Stimulated activated CD4-positive, alpha-beta T cell treated with anti-CD3 and anti-CD28 coated beads, Interleukin-2, amount 100 ng/mL, for 24 hours (primary cell): ENCODE data around the gene LSM11.

Experiments used
- DNase-seq, 2 donors: peaks; one replicate each; pipeline ENCODE4 v3.0.0-alpha.2; 2020

The LSM11 gene

DNA sequence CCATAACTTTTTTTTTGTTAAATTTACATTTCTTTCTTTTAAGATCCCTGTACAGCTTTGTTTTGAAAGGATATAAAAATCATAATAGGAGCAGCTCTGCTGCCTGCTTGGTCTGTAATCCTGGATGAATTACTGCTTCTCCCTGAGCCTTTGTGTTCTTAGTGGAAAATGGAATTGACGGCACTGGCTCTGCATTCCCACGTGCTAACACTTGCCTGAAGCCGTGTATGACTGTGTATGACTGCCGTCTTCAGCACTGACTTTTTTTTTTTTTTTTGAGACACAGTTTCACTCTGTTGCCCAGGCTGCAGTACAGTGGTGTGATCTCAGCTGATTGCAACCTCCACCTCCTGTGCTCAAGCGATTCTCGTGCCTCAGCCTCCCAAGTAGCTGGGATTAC lies 7.5 kb upstream of the LSM11 start:
- no peak for DNase-seq

DNA sequence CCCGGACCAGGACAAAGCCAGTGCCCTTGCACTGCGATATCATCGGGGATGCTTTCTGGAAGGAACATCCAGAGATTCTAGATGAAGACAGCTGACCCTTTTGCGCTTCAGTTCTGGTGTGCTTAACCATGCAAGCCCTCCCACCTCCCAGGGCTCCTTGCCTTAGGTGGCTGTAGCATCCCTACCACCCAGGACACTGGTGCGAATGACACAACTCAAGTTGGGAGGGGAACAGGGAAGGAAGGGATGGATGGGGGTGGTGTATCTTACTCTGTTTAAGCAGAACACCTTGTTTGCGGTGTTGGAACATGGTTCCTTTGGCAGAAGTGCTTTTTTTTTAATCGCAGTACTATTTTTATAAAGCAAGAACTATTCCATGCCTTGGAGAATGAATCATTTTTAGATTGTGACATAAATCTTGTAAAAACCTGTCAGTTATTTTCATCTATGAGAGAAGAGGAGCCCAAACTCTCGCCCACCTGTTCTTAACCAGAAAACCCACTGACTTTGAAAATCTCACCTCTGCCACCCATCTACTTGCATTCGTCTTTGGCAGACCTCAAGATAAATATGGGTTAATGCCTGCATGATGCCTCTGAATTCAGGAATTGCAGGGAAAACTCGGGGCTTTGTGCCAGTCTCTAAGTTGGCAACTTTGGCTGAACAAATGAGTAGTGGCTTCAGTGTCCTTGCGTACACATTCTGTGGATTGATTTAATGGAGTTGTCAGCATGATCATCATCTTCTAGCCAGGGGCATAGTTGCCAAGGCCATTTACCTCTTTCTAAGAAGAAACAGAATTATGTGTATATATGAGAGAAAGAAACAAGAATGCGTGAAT lies 3.9 kb upstream of the LSM11 start:
- DNase-seq, result no peak

DNA sequence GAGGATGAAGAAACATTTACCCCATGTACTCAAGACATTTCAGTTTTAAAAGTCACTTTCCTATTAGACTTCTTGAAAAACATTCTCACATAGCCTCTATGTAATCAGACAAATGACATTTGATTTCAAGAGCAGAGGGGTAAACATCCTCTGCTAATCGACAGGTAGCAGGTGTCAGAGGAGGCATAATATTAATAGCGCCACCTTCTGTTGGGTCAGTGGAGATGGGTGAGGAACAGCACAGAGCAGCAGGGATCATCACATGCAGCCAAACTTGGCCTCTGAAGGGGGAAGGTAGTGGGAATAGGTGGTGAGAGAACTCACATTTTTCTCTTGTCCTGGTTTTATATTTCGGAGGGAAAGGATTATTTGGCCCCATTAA lies 3.3 kb upstream of the LSM11 start:
- no peak for DNase-seq

DNA sequence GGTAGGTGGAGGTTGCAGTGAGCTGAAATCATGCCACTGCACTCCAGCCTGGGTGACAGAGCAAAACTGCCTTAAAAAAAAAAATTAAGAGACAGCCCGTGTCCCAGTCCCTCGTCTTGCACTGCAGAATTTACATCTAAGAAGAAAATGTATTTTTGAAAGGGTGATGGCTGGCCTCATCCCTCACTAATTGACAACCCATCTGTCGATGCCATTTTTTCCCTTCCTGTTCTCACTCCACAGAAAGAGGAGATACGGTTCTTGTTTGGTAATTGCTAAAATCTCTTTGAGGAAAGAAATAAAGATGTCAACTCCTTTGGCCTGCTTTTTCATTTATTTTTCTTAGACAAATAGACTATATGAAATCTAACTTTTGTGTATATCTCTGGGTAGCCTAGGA lies 2.4 kb upstream of the LSM11 start:
- DNase-seq, result no peak

DNA sequence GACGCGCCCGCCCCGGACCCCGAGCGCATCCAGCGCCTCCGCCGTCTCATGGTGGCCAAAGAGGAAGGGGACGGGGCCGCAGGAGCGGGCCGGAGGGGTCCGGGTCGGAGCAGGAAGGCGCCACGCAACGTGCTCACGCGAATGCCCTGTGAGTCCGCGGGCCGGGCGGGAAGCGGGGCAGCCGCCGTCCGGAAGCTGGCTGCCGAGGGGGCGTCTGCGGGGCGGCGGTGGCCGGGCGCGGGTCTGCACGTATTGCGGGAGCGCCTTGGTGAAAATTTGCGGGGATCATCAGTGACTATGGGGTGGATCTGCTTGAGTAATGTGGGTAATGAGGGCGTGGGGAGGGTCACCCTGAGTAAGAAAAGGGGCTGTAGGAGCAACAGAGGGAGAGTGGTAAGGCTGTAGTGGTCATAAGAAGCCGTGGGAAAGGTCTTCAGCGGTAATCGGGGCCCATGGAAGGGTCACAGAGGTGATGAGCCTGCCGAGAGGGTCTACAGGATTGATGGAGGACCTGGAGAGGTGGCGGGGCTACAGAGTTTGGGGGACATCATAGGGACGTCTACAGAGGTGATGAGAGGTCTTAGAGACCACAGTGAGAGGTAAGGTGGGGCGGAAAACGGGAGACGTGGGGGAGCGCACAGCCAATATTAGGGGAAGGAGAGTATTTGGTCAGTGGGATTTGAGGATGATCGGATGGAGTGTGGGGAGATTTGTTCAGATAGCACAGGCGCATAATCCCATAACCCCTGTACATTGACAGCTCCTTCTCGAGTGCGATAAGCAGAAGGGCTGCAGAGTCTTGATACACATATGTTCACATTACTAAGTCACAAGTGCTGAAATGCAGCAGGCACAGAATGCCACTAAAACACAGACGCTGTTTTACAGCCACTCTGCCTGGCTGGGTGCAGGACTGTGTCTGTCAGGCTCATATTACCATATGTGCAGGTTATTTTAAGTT lies 819 bp downstream of the LSM11 start:
- peak; percentile 30 to 51 for DNase-seq

DNA sequence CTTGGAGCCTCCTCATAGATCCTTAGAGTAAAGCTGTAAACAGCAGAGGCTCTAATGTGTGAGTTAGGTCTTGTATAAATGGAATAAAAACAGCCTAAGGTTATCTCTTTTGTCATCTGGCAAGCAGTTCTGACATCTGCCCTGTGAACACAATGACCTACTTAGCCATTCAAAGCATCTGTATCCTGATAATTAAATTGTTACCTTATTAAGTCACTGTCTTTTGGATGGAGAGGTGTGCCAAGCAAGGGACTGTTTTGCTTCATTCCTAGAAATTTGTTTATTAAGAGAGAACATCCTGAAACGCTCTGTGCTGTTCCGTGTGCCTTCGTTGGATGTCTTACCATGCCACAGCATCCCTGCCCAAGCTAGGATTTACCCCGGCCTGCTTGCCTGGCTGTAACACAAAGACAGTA lies 1.5 kb downstream of the LSM11 start:
- no peak for DNase-seq

DNA sequence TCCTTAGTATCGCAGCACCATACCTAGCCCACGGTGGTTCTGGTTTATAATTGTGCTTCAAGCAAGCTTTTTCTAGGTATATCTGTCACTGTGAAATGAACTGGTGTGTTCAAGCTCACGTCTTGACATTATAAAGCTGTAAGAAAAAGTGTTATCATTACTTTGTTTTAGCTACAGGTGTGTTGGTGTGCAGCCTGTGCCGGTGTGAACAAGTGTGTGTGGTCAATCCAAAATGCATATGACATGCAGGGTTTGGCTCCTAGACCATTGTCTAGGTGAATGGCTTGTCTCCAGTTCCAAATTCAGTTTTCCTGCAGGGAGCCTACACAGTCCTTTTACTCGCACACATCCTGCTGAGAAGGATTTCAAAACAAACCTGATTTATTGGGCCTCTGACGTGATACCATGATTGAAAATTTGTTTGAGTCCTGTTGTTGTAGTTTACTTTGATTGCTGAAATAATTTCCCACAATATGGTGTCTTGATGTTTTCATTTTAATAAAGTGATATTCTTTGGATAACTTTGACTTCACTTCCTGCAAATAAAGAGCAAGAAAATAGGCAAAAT lies 3.7 kb downstream of the LSM11 start:
- DNase-seq, result no peak

DNA sequence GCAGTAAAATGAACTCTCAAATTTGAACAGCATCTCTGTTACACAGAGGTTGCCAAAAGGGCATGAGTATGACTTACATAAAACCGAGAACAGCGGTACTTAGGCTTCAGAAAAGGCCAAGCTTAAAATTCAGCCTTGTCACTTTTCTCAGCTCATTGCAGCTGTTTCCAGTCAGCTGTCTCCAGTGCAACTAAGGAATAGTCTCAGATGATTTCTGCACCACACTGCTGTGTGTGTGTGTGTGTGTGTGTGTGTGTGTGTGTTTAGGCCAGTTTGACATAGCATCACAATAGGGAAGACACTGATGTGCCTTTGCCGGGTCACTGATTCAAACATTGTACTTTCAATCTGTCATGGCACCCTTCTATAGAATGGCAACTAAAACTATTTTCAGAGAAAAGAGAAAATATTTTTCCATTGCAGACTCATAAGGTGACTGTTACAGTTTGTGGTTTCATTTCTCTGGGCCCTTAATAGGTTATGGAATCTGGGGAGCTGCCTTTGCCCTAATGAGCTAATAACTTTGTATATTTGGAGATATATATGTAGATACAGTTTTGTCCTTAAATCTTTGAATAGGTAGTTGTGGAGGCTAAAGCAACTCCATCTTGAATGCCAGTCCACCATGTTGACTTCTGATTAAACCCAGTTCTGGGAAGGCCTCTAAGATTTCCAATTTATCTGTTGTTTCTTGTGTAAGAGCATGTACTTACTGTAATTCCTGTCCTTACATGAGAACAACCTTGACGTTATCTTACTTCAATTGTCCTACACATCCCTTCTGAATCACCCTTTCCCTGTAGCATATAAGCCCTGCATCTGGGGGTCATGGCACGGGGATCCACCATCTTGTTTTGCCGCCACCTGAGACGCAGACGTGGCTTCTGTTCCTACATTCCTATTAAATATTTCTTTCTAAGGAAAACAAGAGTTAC lies 4.5 kb downstream of the LSM11 start:
- no peak for DNase-seq

DNA sequence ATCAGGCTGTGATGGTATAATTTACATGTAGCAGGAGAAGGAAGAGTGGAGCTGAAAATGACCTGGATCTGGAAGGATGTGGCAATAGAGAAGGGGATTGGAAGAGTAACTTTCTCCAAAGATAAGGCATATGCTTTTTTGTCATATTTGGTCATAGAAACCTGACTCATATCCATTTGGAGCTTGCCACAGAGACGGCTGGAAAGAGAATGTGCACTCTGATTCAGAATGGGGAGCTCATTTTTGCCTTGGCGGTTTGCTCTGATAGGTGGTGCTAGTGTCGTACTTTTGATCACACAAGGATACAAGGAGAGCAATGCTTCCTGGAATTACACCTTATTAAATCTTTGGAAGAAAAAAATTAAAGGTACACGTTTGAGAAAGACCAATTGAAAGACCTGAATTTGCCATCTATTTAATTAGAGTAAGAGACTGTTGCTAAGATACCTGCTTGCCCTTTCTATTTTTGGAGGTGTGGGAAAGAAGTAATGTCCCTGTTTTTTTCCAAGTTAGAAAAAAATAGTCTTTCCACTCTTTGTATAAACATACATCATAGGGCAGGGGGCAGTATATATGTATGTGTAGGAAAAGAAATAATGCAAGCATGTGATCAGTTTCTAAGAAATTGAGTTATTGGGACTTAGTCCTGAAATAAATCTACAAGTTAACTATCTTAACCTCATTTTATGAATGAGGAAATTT lies 5.4 kb downstream of the LSM11 start:
- DNase-seq, result no peak

DNA sequence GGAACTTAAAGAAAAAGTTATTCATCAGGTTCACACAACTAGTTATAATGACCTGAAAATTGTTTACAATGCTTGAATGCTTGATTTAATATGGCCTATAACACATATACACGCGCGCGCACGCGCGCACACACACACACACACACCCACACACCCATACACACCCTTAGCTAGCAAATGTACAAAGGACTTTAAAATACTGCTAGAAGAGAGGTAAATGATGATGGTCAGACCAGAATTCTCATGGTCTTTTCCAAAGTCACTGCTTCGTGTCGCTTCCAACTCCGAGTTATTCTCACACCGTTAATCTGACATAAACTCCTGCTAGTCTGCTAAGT lies 5.9 kb downstream of the LSM11 start:
- no peak for DNase-seq

DNA sequence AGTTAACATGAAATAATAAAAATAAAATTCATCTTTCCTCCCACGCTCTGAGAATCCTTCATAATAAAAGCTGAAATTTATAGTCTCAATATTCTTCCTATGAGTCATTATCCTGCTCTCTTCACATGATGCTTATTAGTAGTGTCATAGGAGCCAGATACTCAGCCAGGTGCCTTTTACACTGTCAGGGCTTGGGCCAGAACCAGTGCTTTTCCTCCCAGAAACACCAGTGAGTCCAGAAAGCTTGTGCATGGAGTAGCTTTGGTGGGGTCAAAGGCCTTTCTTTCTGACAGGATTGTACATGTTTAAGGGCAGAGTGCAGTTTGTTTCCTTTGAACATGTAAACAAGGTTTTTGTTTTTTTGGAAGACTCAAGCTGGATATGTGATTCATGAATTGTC lies 6.8 kb downstream of the LSM11 start:
- no peak for DNase-seq

DNA sequence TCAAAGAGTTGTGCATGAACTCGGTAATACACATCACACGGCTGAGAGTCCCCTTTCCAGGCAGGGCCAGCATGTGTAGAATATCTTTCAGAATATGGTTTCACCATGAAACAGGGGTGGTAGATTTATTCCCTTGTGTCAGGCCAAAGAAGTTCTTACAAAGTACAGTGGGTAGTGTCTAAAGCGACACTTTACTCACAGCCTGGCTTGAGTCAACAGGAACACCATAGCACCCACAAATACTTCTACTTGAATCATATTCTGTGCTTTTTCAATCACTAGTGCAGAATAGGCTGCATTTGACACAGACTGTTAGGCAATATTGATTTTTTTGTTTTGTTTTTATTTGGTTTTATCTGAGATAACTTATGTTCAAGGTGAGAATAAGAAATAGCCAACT lies 12.6 kb downstream of the LSM11 start:
- DNase-seq, result no peak

DNA sequence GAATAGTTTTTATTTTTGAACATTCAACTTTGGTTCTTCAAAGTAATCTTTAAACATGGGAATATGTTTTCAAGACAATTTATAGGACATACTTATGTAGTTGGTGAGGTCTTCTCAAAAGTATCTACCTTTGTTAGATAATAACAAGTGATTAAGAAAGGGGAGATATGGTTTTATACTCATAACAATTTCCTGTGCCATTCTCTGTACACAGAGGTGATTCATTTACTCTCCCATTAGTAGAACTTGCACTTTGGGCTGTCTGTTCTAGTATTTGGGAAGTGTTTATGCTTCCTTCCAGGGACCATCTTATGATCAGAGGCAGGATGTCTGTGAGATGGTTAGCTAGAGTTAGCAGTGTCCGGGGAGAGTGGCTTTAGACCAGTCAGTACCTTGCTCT lies 15.2 kb downstream of the LSM11 start:
- DNase-seq, result no peak

DNA sequence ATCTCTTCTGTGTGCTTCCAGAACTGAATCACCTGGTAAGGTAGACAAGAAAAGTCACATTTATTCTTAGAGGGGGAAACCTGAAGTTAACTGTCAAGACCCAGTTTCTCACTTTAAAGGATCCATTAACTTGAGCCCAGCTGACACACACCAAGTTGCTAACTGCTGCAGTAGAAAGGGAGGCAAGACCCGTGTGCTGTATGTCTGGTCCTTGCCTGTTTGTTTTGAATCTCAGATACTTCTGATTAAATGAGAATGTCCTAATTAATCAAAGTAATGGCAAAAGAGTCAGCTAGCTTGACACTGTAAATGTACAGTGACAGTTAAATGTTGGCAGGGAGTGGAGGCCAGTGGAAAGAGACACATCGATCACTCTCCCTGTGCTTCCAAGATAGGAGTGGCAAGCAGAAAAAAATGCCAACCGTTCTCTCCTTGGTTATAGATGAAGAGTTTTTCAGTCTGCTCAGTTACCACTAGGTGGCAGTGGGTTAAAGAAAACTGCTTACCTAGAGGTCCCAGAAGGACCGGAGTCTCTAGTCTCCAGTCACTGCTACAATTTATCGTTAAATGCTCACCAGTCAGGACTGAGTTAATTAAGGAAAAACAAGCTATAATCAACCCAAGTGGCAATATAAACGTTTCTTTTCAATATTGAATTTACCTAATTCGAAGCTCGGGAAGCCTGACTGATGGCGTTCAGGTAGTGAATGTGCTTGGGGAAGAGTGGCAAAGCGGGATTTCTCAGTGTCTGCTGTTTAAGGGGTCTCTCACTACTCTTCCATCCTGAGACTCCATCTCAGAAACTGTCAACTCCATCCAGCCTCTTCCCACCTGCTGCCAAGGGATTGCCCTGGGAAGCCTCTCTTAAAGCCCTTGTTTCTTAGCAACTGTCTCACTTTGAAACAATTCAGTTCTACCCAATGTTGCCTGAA lies 18.4 kb downstream of the LSM11 start:
- no peak for DNase-seq

DNA sequence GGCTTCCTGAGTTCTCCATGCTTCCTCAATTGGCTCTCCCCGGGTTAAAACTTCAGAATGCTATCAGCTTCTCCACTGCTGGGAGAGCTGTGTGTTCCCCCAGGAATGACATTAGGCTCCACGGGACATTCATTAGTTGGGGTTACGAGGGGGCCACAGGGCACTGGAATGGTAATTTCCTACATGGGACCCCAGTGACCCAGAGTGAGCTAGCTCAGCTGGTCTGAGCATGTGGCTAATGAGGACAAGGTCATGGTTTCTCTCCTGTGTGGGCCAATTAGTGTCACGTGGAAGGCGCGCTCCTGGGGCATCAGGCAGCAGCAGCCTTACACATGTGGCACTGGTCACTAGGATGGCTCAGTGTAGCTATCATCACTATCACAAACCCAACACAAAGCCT lies 21.0 kb downstream of the LSM11 start:
- DNase-seq, result no peak

DNA sequence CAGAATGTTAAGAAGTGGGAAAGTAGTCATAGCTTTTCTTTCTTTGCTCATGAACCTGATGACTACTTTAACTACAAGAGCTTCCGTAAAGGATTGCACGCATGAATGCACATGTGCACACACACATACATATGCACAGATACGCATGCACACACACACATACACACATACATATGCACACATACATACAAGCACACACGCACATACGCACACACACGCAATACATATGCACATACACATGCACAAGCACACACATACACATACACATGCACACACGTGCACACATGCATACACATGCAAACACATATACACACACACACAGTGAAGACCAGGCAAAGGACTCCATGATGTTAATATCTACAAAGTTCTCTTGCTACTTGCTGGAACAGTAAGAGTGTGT lies 22.9 kb downstream of the LSM11 start:
- no peak for DNase-seq

DNA sequence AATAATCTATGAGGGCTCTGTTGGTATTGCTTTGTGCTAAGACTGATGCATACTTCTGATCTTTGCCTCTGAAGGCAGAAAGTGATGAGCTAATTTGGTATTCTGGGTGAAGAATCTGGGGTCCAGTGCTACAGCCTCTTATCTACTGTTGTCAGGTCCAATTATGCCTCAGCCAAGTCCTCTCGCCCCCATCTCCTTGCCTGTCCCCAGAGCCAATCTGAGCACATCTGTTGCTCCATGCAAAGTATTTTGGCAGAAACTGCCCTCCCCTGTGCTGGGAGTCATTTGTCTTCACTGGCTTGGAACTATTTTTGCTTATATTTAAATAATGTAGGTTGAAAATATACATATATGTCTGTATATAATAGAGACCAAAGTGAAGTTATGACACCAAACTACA lies 23.4 kb downstream of the LSM11 start:
- no peak for DNase-seq

DNA sequence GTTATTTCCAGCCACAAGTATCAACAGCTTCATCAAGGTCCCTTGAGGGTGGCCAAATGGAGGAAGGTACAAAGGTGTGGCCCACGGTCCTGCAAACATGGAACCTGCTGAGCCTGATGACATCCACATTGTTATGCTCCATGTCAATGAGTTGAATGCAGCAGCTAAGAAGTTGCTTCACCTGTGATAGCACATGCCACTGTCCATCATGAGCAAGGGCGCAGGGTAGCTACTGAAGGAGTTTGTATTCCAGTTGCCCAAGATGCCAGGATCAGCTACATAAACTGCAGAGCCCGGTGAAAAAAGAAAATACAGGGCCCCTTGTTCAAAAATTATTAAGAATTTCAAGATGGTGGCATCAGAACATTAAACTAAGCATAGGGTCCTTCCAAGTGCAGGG lies 24.2 kb downstream of the LSM11 start:
- DNase-seq, result no peak

DNA sequence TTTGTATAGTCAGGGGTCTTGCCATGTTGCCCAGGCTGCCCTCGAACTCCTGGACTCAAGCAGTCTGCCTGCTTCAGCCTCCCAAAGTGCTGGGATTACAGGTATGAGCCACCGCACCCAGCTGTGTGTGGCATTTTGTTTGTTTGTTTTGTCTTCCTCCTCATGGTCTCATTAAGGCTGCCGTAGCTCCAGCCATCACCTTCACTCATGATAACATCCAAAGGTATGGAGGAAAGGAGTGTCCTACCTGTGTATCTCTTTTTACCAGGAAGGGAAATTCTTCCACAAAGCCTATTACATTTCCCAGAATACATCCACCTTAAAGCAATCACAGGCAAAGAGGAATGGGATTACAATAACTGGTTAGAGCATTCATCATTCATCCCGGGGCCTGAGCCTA lies 27.2 kb downstream of the LSM11 start:
- DNase-seq, result no peak

DNA sequence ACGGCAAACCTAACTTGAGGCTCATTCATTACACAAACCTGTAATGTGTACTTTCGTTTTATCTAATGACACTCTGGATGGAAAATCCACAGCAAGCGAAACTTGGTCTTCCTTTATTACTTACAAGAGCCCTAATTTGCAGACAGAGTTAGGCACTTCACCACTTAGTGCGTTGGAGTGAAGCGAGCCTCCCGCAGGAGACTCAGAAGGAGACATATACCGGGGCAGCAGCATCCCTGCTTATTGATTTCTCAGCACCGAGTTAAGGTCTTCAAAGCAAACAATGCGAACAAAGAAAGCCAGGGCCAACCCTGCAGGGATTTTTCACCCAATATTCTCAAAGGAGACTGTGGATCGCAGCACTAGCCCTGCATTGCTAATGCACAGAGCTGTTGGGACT lies 28.6 kb downstream of the LSM11 start:
- DNase-seq, result peak; percentile 10 to 22
